CD4-positive, alpha-beta T cell (primary cell): ENCODE measurements around the gene MSI2. TPM values are rescaled to one million over a fixed set of nuclear protein-coding genes. Genes with fewer than 3 reads are reported as not detected.

ENCODE experiments used
- ATAC-seq: fragments of 200-7000 bp; cut with Tn5 transposase; one replicate; pipeline ENCODE4 v1.10.0; 2022; ENCODE audit warnings: mild to moderate bottlenecking; ENCODE audit not compliant: poor library complexity
- CTCF ChIA-PET: fragments of 350-600 bp; sonication (Branson Sonifier 250); formaldehyde crosslinking; loops from one replicate; lab custom pipeline; 2021; ENCODE audit warnings: antibody characterized with exemption, inconsistent platforms; lab: Charles Lee
- POLR2A ChIA-PET: fragments of 350-600 bp; sonication (Branson Sonifier 250); formaldehyde crosslinking; loops from one replicate; lab custom pipeline; 2021; ENCODE audit warnings: antibody characterized with exemption, inconsistent platforms; lab: Charles Lee
- DNase-seq, 14 experiments: peaks; one replicate each; pipeline ENCODE4 v3.0.0-alpha.2; 2013 to 2020; ENCODE audit warnings: mixed read lengths in 2 of 14
- H3K27ac ChIP-seq, 2 donors: one replicate each; pipeline versions ENCODE4 v1.5.1 to v1.7.0; 2013; ENCODE audit warnings: low read length in 2 of 2, low read depth in 1 of 2, mild to moderate bottlenecking in 1 of 2
- H3K27me3 ChIP-seq, 2 experiments: 1 replicate in 1 of 2; 2 replicates in 1 of 2; pipeline versions ENCODE4 v1.6.1 to v1.7.0; 2013; ENCODE audit warnings: low read length in 2 of 2, control low read depth in 1 of 2, mild to moderate bottlenecking in 1 of 2, moderate library complexity in 1 of 2; ENCODE audit not compliant: insufficient read depth in 2 of 2, control insufficient read depth in 1 of 2
- H3K36me3 ChIP-seq: one replicate; pipeline ENCODE4 v1.6.1; 2013; ENCODE audit warnings: low read length, control low read depth; ENCODE audit not compliant: insufficient read depth
- H3K4me1 ChIP-seq: one replicate; pipeline ENCODE4 v1.6.1; 2013; ENCODE audit warnings: low read length, control low read depth; ENCODE audit not compliant: insufficient read depth
- H3K4me3 ChIP-seq: one replicate; pipeline ENCODE4 v1.5.1; 2013; ENCODE audit warnings: mild to moderate bottlenecking, low read length, moderate library complexity
- H3K9me3 ChIP-seq, 2 experiments: 1 replicate in 1 of 2; 2 replicates in 1 of 2; pipeline versions ENCODE4 v1.6.1 to v1.7.0; 2013; ENCODE audit warnings: low read length in 2 of 2, mild to moderate bottlenecking in 2 of 2, control low read depth in 1 of 2, moderate library complexity in 1 of 2; ENCODE audit not compliant: control insufficient read depth in 1 of 2, insufficient read depth in 1 of 2
- H3K27ac Mint-ChIP-seq: one replicate; pipeline ENCODE4 v1.8.0; 2020; ENCODE audit warnings: mixed read lengths
- H3K27me3 Mint-ChIP-seq: one replicate; pipeline ENCODE4 v1.8.0; 2021; ENCODE audit warnings: mixed read lengths
- H3K36me3 Mint-ChIP-seq: one replicate; pipeline ENCODE4 v1.8.0; 2021; ENCODE audit warnings: low read depth, mixed read lengths
- H3K4me1 Mint-ChIP-seq: one replicate; pipeline ENCODE4 v1.8.0; 2021; ENCODE audit warnings: low read depth, mixed read lengths
- H3K4me3 Mint-ChIP-seq: one replicate; pipeline ENCODE4 v1.8.0; 2020; ENCODE audit warnings: mild to moderate bottlenecking, mixed read lengths
- H3K9me3 Mint-ChIP-seq: one replicate; pipeline ENCODE4 v1.8.0; 2020; ENCODE audit warnings: mixed read lengths
- CTCF ChIP-seq: fragments of 200-600 bp; IDR thresholded peaks from one replicate; pipeline ENCODE4 v1.8.0; 2022; ENCODE audit warnings: antibody characterized with exemption, mild to moderate bottlenecking
- intact Hi-C, 2 experiments: fragments of 100-400 bp; cut with DNase I in 1 of 2; cut with micrococcal nuclease in 1 of 2; formaldehyde crosslinking; loops; one replicate each; pipeline versions ENCODE4 v1.15.1 to v1.9.0; 2023 to 2025; cut with DNase I, micrococcal nuclease
- total RNA-seq, 174 experiments: library from RNA in 2 of 174; stranded (reverse) in 2 of 174; gene quantifications; one replicate each; pipeline ENCODE4 v1.2.3 and lab custom pipeline; 2021 to 2026

Gene MSI2
- total RNA-seq, 2 experiments from 2014 or later = 129 to 132 TPM

DNA sequence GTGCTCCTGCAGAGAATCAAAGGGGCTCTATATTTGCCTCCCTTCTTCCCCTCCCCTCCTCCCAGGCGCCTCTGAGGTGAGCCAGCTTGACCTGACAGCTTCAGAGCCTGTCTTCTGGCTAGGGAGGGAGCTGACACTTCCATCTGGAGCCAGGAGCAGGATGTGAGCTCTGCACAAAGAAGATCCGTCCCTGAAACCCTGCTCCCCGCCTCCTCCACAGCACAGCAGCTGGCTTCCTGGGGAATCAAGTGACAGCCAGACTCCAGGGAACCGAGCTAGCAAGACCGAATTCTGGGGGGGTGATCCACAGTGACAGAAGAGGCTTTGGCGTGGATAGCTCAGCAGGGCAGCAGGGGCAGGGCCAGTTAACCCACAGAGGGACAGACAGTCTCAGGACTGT lies 451.6 kb downstream of the MSI2 start:
- intact Hi-C loops = no loop called here
- ChIA-PET CTCF (no interaction called here), POLR2A (no interaction called here)
- H3K4me3 ChIP-seq = no peak overlapping the region
- H3K27ac ChIP-seq = no peak overlapping the region
- H3K27me3 ChIP-seq = peaks cover 0 to 3% of the 10 kb centered on the region in 2 experiments
- no peaks in the 10 kb centered on the region for H3K36me3 ChIP-seq
- no peak for DNase-seq
- no peaks in the 10 kb centered on the region for H3K4me1 ChIP-seq
- Mint-ChIP-seq H3K27ac (no peak overlapping the region), H3K36me3 (no peaks in the 10 kb centered on the region), H3K27me3 (peaks cover 6% of the 10 kb centered on the region), H3K4me3 (no peak overlapping the region), H3K4me1 (no peaks in the 10 kb centered on the region), H3K9me3 (no peaks in the 10 kb centered on the region)
- no peak for TF ChIP-seq CTCF
- no peaks in the 10 kb centered on the region for H3K9me3 ChIP-seq
- no peak for ATAC-seq

DNA sequence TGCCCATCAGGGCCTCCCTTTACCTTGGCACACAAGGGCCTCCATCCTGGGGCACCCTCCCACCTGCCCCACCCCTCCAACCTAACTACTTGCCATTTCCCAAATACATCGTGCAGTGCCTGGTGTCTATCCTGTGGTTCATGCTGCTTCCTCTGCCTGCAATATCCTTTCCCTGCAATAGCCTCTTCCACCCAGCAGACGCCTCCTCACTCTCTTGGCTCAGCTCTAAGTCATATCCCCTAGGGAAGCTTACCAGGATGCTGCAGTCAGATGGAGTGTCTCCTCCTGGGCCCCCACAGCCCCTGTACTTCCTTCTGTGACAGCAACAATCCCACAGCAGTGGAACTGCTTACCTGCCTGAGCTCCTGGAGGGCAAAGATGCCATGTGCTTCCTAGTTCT lies 452.1 kb downstream of the MSI2 start:
- Histone ChIP-seq H3K27ac (no peak overlapping the region), H3K36me3 (no peaks in the 10 kb centered on the region), H3K4me3 (no peak overlapping the region), H3K4me1 (no peaks in the 10 kb centered on the region), H3K27me3 (peaks cover 0 to 3% of the 10 kb centered on the region in 2 experiments), H3K9me3 (no peaks in the 10 kb centered on the region)
- ATAC-seq (no peak), DNase-seq (no peak)
- ChIA-PET POLR2A (no interaction called here), CTCF (no interaction called here)
- intact Hi-C loops = no loop called here
- H3K27ac Mint-ChIP-seq = no peak overlapping the region
- H3K9me3 Mint-ChIP-seq = no peaks in the 10 kb centered on the region
- no peak for TF ChIP-seq CTCF
- no peak overlapping the region for H3K4me3 Mint-ChIP-seq
- H3K36me3 Mint-ChIP-seq = no peaks in the 10 kb centered on the region
- H3K27me3 Mint-ChIP-seq = peaks cover 10% of the 10 kb centered on the region
- no peaks in the 10 kb centered on the region for H3K4me1 Mint-ChIP-seq

GRCh38 chr17:57713140-57713539 lies 456.8 kb downstream of the MSI2 start:
- no peak for ATAC-seq
- POLR2A ChIA-PET = no interaction called here
- H3K27ac Mint-ChIP-seq = no peak overlapping the region
- H3K36me3 Mint-ChIP-seq = no peaks in the 10 kb centered on the region
- Histone ChIP-seq H3K27ac (no peak overlapping the region), H3K9me3 (no peaks in the 10 kb centered on the region), H3K27me3 (peaks cover 15 to 25% of the 10 kb centered on the region in 2 experiments), H3K4me3 (no peak overlapping the region), H3K36me3 (no peaks in the 10 kb centered on the region), H3K4me1 (no peaks in the 10 kb centered on the region)
- CTCF ChIA-PET = no interaction called here
- H3K9me3 Mint-ChIP-seq = no peaks in the 10 kb centered on the region
- DNase-seq = no peak
- TF ChIP-seq CTCF = no peak
- H3K4me3 Mint-ChIP-seq = no peak overlapping the region
- intact Hi-C loops = no loop called here
- no peaks in the 10 kb centered on the region for H3K4me1 Mint-ChIP-seq
- peaks cover 41% of the 10 kb centered on the region for H3K27me3 Mint-ChIP-seq
